Ishikawa (cell line): ENCODE measurements around the gene DNAH8.

ENCODE experiments used
- CEBPB ChIP-seq: IDR thresholded peaks from 2 replicates; pipeline ENCODE4 v1.6.1; 2012
- CREB1 ChIP-seq: IDR thresholded peaks from 2 replicates; pipeline ENCODE4 v1.6.1; 2012; ENCODE audit warnings: low read depth
- EGR1 ChIP-seq: IDR thresholded peaks from 2 replicates; pipeline ENCODE4 v1.6.1; 2012
- EP300 ChIP-seq: IDR thresholded peaks from 2 replicates; pipeline ENCODE4 v1.6.1; 2012; ENCODE audit warnings: borderline replicate concordance
- FOXM1 ChIP-seq: IDR thresholded peaks from 2 replicates; pipeline ENCODE4 v1.6.1; 2012; ENCODE audit warnings: low read depth, borderline replicate concordance
- MAX ChIP-seq: IDR thresholded peaks from 2 replicates; pipeline ENCODE4 v1.6.1; 2012
- NFIC ChIP-seq: IDR thresholded peaks from 2 replicates; pipeline ENCODE4 v1.6.1; 2012
- RAD21 ChIP-seq: IDR thresholded peaks from 2 replicates; pipeline ENCODE4 v1.6.1; 2012; ENCODE audit warnings: low read depth
- TAF1 ChIP-seq: IDR thresholded peaks from 2 replicates; pipeline ENCODE4 v1.6.1; 2012; ENCODE audit warnings: low read depth, mild to moderate bottlenecking
- TCF12 ChIP-seq: IDR thresholded peaks from 2 replicates; pipeline ENCODE4 v1.6.1; 2012; ENCODE audit warnings: low read depth
- TEAD4 ChIP-seq: IDR thresholded peaks from 2 replicates; pipeline ENCODE4 v1.6.1; 2012
- YY1 ChIP-seq: IDR thresholded peaks from 2 replicates; pipeline ENCODE4 v1.6.1; 2012; ENCODE audit warnings: low read depth
- ZBTB7A ChIP-seq: IDR thresholded peaks from 2 replicates; pipeline ENCODE4 v1.6.1; 2012; ENCODE audit warnings: low read depth
- TF ChIP-seq, protein P1 (sequence below): IDR thresholded peaks from 2 replicates; pipeline ENCODE4 v1.6.1; 2012; ENCODE audit warnings: low read depth, mild to moderate bottlenecking
- TF ChIP-seq, protein P2 (sequence below): IDR thresholded peaks from 2 replicates; pipeline ENCODE4 v1.6.1; 2012

Gene DNAH8

GRCh38 chr6:38973178-38974057 is 258.3 kb downstream of the DNAH8 start:
- TF ChIP-seq YY1 = no peak
- TF ChIP-seq RAD21 = peak; percentile 70

DNA sequence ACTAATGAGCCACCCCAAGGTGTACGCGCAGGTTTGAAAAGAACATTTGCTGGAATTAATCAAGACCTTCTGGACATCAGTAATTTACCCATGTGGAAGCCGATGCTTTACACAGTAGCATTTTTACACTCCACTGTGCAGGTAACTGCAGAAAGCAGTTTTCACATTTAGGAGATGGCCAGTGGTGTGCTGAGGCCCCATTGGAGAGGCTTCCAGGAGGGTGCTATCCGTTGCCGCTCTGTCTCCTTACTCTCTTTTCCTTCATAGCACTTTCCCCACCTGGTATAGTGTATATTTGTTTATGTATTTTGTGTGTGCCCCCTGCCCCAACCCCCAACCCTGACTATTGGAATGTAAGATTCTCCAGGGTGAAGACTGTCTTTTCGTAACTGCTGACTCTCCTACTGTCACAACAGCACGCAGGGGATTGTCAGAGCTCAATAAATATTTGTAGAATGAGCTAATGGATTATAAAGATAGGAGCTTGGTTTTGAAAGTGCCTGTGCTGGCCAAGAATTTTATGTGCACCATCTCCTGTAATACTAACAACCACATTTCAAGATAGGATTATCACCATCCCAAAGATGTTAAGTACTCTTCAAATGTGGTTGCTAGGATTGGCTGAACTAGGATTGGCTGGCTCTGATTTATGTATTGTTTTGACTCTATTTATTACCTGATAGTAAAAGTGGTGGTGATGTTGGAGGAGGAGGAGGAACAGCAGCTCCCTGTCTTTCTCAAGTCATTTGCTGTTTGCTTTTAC is 259.5 kb downstream of the DNAH8 start:
- no peak for TF ChIP-seq RAD21
- TF ChIP-seq CEBPB = no peak
- TF ChIP-seq YY1 = no peak
- no peak for TF ChIP-seq NFIC
- TF ChIP-seq, protein P1, sequence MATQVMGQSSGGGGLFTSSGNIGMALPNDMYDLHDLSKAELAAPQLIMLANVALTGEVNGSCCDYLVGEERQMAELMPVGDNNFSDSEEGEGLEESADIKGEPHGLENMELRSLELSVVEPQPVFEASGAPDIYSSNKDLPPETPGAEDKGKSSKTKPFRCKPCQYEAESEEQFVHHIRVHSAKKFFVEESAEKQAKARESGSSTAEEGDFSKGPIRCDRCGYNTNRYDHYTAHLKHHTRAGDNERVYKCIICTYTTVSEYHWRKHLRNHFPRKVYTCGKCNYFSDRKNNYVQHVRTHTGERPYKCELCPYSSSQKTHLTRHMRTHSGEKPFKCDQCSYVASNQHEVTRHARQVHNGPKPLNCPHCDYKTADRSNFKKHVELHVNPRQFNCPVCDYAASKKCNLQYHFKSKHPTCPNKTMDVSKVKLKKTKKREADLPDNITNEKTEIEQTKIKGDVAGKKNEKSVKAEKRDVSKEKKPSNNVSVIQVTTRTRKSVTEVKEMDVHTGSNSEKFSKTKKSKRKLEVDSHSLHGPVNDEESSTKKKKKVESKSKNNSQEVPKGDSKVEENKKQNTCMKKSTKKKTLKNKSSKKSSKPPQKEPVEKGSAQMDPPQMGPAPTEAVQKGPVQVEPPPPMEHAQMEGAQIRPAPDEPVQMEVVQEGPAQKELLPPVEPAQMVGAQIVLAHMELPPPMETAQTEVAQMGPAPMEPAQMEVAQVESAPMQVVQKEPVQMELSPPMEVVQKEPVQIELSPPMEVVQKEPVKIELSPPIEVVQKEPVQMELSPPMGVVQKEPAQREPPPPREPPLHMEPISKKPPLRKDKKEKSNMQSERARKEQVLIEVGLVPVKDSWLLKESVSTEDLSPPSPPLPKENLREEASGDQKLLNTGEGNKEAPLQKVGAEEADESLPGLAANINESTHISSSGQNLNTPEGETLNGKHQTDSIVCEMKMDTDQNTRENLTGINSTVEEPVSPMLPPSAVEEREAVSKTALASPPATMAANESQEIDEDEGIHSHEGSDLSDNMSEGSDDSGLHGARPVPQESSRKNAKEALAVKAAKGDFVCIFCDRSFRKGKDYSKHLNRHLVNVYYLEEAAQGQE = no peak

- TF ChIP-seq RAD21 = no peak
- no peak for TF ChIP-seq TEAD4
- TF ChIP-seq, protein P1 = no peak
- TF ChIP-seq, protein P2, sequence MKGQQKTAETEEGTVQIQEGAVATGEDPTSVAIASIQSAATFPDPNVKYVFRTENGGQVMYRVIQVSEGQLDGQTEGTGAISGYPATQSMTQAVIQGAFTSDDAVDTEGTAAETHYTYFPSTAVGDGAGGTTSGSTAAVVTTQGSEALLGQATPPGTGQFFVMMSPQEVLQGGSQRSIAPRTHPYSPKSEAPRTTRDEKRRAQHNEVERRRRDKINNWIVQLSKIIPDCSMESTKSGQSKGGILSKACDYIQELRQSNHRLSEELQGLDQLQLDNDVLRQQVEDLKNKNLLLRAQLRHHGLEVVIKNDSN = no peak
- TF ChIP-seq MAX = no peak
- no peak for TF ChIP-seq CEBPB
- TF ChIP-seq TCF12 = no peak
- no peak for TF ChIP-seq EGR1
- TF ChIP-seq TAF1 = no peak
- TF ChIP-seq ZBTB7A = no peak
- no peak for TF ChIP-seq FOXM1
- TF ChIP-seq NFIC = no peak
- no peak for TF ChIP-seq EP300
Measured at GRCh38 chr6:38975621-38976049, 260.5 kb downstream of the DNAH8 start.

- TF ChIP-seq EP300 (no peak), EGR1 (no peak), CREB1 (no peak), TEAD4 (no peak)
- TF ChIP-seq, protein P2 = no peak
Measured at GRCh38 chr6:38976051-38976450, 260.9 kb downstream of the DNAH8 start.

GRCh38 chr6:38976801-38977500 is 261.8 kb downstream of the DNAH8 start:
- TF ChIP-seq TAF1 (no peak), YY1 (no peak), CREB1 (no peak), EP300 (no peak), TCF12 (no peak), EGR1 (no peak), ZBTB7A (no peak), MAX (no peak), NFIC (no peak), TEAD4 (no peak), CEBPB (no peak), RAD21 (no peak)
- TF ChIP-seq, protein P1 = no peak
- TF ChIP-seq, protein P2 = no peak
